GM18868 (cell line): ENCODE results near the gene MLLT6.

ENCODE experiments used
- ATAC-seq: cut with Tn5 transposase; IDR thresholded peaks from one replicate; pipeline ENCODE4 v1.9.1; 2021; ENCODE audit warnings: mild to moderate bottlenecking, moderate library complexity; ENCODE audit not compliant: unreplicated experiment

Gene MLLT6

GRCh38 chr17:38674749-38675615 is 30.1 kb upstream of the MLLT6 start, which contains the start of gene EPOP:
TSS of gene EPOP (minus strand) at chr17:38674957. CDS start at chr17:38674495, 462 bp downstream.
- peak; percentile 75 for ATAC-seq

DNA sequence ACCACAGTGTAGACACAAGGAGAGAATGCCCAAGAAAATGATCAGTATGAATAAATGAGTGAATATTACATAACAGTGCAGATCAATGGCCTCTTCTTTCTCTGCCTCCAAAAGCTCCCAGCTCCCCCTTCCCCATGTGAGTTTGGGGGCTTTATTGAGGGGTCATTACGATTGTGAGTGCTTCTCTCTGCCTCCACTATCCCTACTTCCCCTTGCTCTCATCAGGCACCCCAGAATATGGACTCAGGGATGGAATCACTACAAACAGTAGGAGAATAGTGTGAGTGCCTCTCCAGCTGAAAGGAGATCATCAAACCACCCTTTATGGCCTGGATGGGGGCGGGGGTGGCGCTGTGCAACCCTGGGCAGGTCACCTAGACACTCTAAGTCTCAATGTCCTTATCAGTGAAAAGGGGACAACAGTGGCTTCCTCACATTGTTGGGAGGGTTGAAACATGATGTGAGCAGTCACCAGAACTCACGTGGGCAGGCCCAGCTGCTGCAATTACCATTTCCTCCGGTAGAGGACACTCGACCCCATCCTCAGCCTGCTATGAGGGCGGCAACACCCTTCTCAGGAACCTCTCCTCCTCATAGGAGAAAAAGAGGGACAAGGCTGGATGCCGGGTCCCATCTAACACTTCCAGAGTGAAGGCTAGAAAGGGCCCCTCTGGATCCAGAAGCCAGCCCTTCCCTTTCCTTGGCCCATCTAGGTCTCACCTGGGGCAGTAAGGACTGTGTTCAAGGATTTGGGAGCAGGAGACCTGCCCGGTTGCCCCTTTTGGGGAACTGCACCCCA is 28.2 kb upstream of the MLLT6 start:
- no peak for ATAC-seq

GRCh38 chr17:38677819-38678218 is 27.3 kb upstream of the MLLT6 start:
- no peak for ATAC-seq

DNA sequence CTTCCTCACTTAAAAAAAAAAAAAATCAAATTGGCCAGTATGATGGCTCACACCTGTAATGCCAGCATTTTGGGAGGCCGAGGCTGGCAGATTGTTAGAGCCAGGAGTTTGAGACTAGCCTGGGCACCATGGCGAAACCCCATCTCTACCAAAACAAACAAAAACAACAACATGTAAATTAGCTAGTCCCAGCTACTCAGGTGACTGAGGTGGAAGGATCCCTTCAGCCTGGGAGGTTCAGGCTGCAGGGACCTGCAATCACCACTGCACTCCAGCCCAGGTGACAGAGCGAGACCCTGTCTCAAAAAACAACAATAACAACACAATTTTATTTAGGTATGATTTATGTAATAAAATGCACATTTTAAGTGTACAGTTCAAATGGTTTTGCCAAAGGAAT is 24.0 kb upstream of the MLLT6 start:
- ATAC-seq = no peak

DNA sequence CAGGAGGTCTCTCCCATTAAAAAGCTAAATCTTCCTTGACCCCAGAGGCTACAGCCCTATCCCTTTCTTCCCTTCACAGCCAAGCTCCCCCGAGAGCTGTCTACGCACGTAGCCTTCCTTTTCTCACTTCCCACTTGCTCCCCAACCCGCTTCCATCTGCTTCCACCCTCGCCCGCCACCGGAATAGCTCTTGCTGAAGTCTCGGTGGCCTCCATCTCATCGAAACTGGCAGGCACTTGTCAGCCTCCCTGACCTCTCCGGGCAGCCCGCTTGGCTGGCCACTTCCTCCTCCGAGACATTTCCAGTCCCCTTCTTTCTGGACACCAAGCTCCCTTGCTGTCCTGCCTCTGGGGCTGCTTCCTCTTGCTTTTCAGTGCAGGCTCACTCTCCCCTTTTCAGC is 19.6 kb upstream of the MLLT6 start:
- no peak for ATAC-seq

DNA sequence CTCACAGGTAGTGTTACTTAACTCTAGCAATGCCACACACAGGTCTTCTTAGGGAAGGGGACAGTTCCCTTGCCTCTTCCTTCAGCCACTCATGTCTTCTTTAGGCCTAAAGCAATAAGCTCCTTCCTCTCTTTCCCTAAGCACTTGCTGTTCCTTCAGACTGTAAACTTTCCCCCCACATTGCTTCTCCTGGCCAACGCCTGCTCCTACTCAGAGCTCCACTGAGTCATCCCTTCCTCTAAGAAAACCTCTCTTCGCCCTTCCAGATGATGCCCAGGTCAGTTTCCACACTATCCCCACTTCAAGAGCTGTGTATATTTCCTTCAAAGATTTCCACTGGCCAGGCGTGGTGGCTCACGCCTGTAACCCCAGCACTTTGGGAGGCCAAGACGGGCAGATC is 17.8 kb upstream of the MLLT6 start:
- ATAC-seq = no peak

DNA sequence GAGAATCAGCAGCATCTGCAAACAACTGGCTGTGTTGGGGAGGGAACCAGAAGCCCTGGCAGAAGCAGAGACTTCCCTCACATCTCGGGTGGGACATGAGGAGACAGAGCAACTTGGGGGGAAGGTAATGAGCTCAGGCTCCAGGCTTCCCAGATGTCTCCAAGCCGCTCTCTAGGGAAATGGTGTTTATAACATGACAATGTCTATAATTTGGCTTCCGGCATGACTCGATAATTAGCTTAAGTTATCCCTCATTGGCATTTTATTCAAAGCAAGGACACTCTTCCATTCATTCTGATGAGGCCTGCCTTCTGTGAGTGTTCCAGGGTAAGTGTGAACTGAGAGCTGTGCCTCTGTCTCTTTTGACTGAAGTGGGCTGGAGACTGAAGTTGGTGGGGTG is 14.7 kb upstream of the MLLT6 start:
- no peak for ATAC-seq

DNA sequence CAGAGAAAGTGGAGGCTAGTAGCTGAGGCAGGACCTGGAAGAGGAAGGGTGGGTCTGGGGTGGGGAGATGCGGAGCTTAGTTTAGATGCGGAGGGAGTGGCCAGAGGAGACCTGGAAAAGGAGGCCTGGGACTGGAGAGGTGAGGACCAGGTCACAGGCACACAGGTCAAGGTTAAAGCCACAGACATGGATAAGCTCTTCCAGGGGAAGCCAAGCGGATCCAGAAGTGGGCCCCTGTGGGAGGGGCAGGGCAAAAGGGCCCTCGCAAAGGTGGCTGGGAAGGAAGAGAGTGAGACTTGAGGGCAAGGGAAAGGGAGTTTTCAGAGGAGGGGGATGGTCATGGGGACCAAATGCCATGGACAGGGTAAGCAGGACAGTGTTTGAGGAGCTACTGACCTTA is 13.9 kb upstream of the MLLT6 start:
- no peak for ATAC-seq

GRCh38 chr17:38693700-38694329 is 11.3 kb upstream of the MLLT6 start:
- ATAC-seq = no peak

DNA sequence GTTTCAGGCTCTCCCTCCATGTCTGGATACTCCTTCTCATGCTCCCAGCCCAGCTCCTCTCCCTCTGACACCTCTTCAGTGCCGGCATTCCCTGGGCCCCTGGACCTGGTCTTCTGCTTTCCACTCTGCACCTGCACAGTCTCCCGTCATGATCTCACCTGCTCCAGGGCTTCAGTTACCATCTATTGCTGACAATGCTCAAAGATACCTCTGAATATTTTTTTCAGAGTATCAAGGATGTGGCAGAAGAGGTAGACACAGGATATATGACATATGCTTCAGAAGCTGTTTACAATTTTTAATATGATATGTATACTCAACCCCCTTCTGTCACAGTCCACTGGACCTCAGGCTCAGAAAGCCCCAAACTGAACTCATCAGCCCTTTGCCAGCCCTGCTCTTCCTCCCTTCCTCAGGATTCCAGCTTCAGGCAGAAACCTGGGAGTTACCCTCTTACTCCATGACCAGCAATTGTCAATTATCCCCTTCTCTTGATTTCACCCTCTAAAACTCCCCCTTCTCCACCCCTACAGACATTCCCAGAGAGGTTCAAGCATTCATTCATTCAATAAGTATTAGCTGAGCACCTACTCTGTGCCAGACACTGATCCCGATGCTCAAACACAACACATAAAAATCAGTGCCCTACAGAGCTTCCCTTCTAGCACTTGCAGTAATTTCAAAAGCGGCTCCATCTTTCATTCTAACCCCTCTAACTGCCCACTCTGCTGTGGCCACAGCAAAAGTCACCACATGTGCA is 7.8 kb upstream of the MLLT6 start:
- no peak for ATAC-seq

GRCh38 chr17:38698760-38699159 is 6.3 kb upstream of the MLLT6 start:
- no peak for ATAC-seq

- ATAC-seq = peak; percentile 27
Measured at GRCh38 chr17:38701504-38702165, 3.4 kb upstream of the MLLT6 start.

DNA sequence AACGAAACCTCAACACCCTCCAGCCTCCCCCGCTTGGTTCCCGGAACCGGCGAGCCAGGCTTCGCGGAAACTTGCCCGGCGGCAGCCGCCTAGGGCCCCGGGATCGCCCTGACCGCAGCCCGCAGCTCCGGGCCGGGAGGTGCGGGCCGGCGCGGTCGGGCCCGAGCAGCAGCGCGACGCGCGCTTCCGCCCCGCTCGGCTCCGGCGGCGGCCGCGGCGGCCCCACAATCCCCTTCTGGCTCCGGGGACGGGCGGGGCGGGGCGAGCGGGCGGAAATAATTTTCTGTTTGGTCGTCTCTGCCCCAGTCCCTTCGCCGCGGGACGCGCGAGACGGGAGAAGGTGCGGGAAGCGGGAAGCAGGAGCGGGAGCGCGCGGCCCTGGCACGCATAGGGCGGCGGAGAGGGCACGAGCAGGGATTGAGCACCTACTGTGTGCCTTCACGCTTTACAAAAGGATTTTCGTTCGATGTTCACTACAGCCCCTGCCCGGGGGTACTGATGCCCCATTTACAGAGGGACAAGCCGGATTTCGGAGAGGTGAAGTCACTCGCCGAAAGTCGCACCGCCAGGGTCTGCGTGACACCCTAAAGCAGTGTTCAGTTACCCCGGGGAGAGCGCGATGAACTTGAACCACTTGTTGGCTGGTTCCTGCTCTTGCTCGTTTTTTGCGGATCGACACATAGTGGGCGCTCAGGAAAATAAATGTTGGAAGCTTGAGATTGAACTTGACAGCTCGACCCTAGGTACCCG is 2.7 kb upstream of the MLLT6 start:
- peak; percentile 15 for ATAC-seq

GRCh38 chr17:38702916-38703741 is 1.9 kb upstream of the MLLT6 start:
- no peak for ATAC-seq

GRCh38 chr17:38703742-38704605 is 1.1 kb upstream of the MLLT6 start:
- peak; percentile 23 for ATAC-seq

- ATAC-seq = no peak
Measured at GRCh38 chr17:38705523-38705802, 390 bp downstream of the MLLT6 start.

DNA sequence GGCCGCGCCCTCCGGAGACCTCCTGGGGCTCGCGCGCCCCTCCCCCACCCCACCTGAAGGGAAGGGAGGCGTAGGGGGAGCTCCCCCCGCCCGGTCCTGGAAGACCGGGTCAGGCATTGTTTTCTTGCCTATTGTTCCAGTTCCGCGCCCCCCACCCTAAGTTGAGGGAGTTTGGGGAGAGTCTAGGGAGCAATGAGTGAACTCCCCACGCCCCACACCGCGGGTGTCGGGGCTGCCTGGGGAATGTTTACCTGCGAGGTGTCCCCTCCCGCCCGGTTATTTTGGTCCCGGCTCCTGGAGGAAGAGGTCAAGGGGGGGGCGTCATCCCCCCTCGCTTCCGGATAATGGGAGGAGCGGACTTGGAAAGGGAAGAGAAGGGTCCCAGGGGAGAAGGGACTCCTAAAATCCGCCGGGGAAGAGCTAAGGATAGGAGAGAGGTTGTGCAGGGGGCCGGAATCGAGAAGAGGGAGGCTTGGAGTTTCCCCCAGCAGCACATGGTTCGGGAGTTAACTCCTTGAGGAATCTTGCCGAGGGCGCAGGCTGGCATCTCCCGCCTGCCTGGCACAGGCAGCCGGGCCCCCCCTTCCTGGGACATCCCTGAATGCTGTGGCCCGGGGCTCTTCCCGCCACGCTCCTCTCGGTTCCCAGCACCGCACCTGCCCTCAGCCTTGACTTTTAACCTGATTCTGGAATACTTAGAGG is 881 bp downstream of the MLLT6 start:
- no peak for ATAC-seq
